SU-DHL-6 (cell line): ENCODE results near the gene SLFNL1.

Experiments used
- CTCF ChIP-seq: fragments of 200-600 bp; sonication (generic); IDR thresholded peaks from one replicate; pipeline ENCODE4 v1.5.1; 2017; ENCODE audit warnings: antibody characterized with exemption, mild to moderate bottlenecking, low read length, moderate library complexity; ENCODE audit not compliant: insufficient read depth, poor library complexity, severe bottlenecking
- EZH2phosphoT487 ChIP-seq: fragments of 200-600 bp; sonication (generic), shearing (Covaris generic); conservative IDR thresholded peaks from 2 replicates; pipeline ENCODE4 v1.6.1; 2018; ENCODE audit warnings: mild to moderate bottlenecking, antibody characterized with exemption, low read length, moderate library complexity, mixed read lengths

- TF ChIP-seq CTCF (no peak), EZH2phosphoT487 (no peak)
Measured at GRCh38 chr1:40986956-40987355, 34.6 kb downstream of the SLFNL1 start.
